ENCODE measurements around the gene COPA.

- TF ChIP-seq, protein P1, sequence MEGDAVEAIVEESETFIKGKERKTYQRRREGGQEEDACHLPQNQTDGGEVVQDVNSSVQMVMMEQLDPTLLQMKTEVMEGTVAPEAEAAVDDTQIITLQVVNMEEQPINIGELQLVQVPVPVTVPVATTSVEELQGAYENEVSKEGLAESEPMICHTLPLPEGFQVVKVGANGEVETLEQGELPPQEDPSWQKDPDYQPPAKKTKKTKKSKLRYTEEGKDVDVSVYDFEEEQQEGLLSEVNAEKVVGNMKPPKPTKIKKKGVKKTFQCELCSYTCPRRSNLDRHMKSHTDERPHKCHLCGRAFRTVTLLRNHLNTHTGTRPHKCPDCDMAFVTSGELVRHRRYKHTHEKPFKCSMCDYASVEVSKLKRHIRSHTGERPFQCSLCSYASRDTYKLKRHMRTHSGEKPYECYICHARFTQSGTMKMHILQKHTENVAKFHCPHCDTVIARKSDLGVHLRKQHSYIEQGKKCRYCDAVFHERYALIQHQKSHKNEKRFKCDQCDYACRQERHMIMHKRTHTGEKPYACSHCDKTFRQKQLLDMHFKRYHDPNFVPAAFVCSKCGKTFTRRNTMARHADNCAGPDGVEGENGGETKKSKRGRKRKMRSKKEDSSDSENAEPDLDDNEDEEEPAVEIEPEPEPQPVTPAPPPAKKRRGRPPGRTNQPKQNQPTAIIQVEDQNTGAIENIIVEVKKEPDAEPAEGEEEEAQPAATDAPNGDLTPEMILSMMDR (IDR thresholded peaks at IDR 0.05), result no peak
- no peak for TF ChIP-seq POLR2A (IDR thresholded peaks at IDR 0.05)
Measured at GRCh38 chr1:160344936-160345335, 1.9 kb upstream of the COPA start.
